HEK293 (cell line): ENCODE results near the gene TBL1XR1.

Experiments used
- IKZF3 ChIP-seq: fragments of 450-650 bp; IDR thresholded peaks from 2 replicates; pipeline ENCODE4 v1.5.0; 2018; ENCODE audit warnings: missing biosample characterization, mild to moderate bottlenecking, missing genetic modification characterization, moderate library complexity
- OVOL3 ChIP-seq: fragments of 450-650 bp; formaldehyde crosslinking; IDR thresholded peaks from 2 replicates; pipeline ENCODE4 v1.5.1; 2016; ENCODE audit warnings: missing biosample characterization, missing genetic modification characterization
- ZSCAN30 ChIP-seq: fragments of 450-650 bp; IDR thresholded peaks from 2 replicates; pipeline ENCODE4 v1.5.1; 2018; ENCODE audit warnings: missing biosample characterization, mild to moderate bottlenecking, missing genetic modification characterization, moderate library complexity
- TF ChIP-seq, protein P1 (sequence below): fragments of 450-650 bp; formaldehyde crosslinking; IDR thresholded peaks from 2 replicates; pipeline ENCODE4 v1.5.1; 2016; ENCODE audit warnings: missing biosample characterization, missing genetic modification characterization

DNA sequence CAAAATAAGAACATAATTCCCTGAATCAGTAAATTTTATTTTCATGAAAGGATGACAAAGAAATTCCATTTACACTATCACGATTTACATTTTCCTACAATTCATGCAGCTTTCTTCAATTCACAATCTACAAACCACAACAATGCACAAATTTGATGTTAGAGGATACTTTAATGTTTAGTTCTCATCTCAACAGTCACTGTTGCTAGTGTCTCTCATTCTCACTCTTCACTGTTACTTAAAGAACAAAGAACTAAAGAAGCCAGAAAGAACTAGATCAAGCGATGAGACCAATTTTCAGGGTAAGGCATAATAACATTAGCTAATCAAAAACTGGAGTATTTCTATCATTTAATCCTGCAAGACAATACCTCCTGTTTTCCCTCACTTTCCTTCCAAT lies 73.5 kb downstream of the TBL1XR1 start:
- TF ChIP-seq, protein P1, sequence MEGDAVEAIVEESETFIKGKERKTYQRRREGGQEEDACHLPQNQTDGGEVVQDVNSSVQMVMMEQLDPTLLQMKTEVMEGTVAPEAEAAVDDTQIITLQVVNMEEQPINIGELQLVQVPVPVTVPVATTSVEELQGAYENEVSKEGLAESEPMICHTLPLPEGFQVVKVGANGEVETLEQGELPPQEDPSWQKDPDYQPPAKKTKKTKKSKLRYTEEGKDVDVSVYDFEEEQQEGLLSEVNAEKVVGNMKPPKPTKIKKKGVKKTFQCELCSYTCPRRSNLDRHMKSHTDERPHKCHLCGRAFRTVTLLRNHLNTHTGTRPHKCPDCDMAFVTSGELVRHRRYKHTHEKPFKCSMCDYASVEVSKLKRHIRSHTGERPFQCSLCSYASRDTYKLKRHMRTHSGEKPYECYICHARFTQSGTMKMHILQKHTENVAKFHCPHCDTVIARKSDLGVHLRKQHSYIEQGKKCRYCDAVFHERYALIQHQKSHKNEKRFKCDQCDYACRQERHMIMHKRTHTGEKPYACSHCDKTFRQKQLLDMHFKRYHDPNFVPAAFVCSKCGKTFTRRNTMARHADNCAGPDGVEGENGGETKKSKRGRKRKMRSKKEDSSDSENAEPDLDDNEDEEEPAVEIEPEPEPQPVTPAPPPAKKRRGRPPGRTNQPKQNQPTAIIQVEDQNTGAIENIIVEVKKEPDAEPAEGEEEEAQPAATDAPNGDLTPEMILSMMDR (tag by site-specific recombination), result no peak
- TF ChIP-seq ZSCAN30 (tag by site-specific recombination) (no peak), OVOL3 (tag by site-specific recombination) (no peak), IKZF3 (tag by site-specific recombination) (no peak)
